Stimulated activated memory B cell treated with anti-CD40 and anti-IgM and Interleukin-4, amounts not matched to agents 10 μg/mL and 1 μg/mL and 100 μg/mL, for 72 hours (primary cell): ENCODE data around the gene LPO.
A peak's percentile ranks its signal among the peaks of the same experiment; 100 is the strongest.

Experiments used
- ATAC-seq: fragments of 150-1000 bp; cut with Tn5 transposase; 2 replicates; pipeline ENCODE4 v1.10.0; 2021
- H3K27ac Mint-ChIP-seq: one replicate; pipeline ENCODE4 v1.8.0; 2022; ENCODE audit warnings: mild to moderate bottlenecking, mixed read lengths
- H3K27me3 Mint-ChIP-seq: one replicate; pipeline ENCODE4 v1.8.0; 2022; ENCODE audit warnings: mixed read lengths
- H3K36me3 Mint-ChIP-seq: one replicate; pipeline ENCODE4 v1.8.0; 2022; ENCODE audit warnings: mixed read lengths
- H3K4me1 Mint-ChIP-seq: one replicate; pipeline ENCODE4 v1.8.0; 2022; ENCODE audit warnings: mixed read lengths
- H3K4me3 Mint-ChIP-seq: one replicate; pipeline ENCODE4 v1.8.0; 2022; ENCODE audit warnings: mild to moderate bottlenecking, moderate library complexity, mixed read lengths
- H3K9me3 Mint-ChIP-seq: one replicate; pipeline ENCODE4 v1.8.0; 2022; ENCODE audit warnings: mixed read lengths

Gene LPO

DNA sequence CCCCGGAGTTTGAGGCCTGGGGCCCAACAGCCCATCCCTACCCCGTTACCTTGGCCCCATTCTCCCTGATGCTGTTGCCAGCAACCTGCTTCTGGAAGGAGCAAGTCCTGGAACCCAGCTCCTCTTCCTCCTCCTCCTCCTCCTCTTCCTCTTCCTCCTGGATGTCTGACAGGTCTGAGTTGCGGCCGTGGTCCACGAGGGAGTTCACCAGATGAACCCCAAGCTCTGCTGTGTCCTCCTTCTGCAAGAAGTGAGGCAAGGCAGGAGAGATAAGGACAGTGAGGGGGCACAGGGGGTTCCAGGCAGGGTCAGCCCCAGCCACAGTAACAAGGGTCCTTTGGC, 71.5 kb downstream of the LPO start:
- ATAC-seq: no peak
- no peak overlapping the region for H3K27ac Mint-ChIP-seq
- no peaks in the 10 kb centered on the region for H3K36me3 Mint-ChIP-seq

DNA sequence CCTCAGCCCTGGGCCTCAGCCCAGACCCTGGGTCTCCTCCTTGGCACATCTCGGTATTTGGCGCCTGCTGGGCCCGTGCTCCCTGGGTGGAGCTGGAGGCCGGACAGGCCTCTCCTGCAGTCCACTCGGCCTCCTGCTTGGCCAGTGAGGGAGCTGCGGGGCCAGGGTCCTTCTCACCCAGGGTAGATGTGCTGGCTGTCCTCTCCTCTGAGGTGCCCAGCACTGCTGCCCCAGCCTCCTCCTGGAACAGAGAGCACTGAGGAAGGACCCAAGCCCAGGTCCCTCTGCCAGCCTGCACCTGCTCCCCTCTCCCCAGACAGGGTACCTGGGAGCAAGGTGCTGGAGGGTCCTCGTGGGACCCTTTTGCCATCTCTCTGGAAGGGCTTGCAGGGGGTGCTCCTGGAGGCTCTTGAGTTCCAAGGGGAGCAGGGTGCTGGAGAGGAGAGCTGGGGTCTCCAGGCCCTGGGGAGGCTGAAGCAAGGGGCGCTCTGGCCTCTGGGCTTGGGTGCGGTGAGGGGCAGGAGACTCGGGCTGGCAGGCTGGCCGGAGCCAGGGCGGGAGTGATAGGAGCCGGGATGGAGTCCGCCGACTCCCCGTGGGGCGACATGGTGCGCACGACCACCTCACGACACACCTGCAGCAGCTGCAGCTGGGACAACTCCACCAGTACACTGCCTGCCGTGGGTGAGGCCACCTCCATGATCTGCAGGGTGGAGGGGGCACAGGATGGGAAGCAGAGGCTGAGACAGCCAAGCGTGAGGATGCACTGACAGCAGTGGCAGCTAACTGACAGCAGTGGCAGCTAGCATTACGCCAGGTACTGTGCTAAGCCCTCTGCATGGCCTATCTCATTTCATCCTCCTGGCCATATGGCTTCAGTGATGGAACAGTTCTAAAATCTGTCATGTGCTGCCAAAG, 72.4 kb downstream of the LPO start:
- H3K4me3 Mint-ChIP-seq: no peak overlapping the region
- ATAC-seq: no peak
- no peaks in the 10 kb centered on the region for H3K36me3 Mint-ChIP-seq
- H3K27me3 Mint-ChIP-seq: no peaks in the 10 kb centered on the region
- no peaks in the 10 kb centered on the region for H3K9me3 Mint-ChIP-seq
- H3K27ac Mint-ChIP-seq: no peak overlapping the region
- H3K4me1 Mint-ChIP-seq: no peaks in the 10 kb centered on the region

More for the DNA sequence above, 71.5 kb downstream of the LPO start:
- Mint-ChIP-seq H3K27me3 (no peaks in the 10 kb centered on the region), H3K4me1 (no peaks in the 10 kb centered on the region), H3K9me3 (no peaks in the 10 kb centered on the region), H3K4me3 (no peak overlapping the region)

DNA sequence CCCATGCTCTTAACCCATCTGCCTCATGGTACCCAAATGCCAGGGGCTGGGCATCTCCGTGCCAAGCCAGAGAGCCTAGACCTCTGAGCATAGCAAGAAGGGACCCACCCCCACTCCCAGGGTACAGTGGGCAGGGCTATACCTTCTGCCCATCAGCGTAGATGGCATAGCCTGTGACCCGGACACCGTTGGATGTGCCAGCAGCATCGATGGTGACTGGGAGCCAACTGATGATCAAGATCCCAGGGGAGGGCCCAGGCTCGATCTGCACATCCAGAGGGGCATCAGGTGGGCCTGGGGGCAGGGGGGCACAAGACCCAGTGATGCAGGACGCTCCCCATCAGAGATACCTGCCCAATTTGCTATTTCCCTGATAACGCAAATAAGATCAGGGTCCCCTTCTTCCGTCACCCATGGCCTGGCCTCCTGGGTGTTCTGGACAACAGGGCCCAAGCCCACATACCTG, 73.1 kb downstream of the LPO start:
- ATAC-seq: no peak
- no peaks in the 10 kb centered on the region for H3K4me1 Mint-ChIP-seq
- H3K27ac Mint-ChIP-seq: no peak overlapping the region
- no peaks in the 10 kb centered on the region for H3K27me3 Mint-ChIP-seq
- no peaks in the 10 kb centered on the region for H3K36me3 Mint-ChIP-seq
- no peak overlapping the region for H3K4me3 Mint-ChIP-seq
- no peaks in the 10 kb centered on the region for H3K9me3 Mint-ChIP-seq

DNA sequence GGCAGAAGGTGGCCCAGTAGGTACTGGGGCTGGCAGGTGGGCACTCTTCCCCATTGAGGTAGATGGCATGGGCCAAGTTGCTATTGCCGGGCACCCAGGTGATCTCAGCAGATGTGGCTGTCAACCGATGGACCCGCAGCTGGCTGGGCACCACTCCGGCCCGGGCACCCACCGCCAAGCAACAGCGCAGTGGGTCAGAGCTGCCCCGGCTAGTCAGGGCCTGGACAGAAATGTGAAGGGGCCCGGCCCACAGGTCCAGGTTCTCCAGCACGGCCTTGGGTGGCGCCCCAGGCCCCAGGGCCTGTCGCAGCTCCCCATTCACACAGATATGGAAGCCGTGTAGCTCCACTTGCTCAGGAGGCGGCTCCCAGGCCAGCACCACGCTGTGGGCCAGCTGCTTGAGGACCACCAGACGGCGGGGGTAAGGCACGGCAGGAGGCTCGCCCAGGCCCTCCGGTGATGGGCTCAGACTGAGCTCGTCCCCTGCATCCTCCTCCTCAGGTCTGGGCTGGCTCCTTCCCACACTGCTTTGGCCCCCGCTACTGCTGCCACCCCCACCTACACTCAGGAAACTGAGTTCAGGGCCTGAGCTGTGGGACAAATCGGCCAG, 73.7 kb downstream of the LPO start:
- H3K4me3 Mint-ChIP-seq: no peak overlapping the region
- H3K27me3 Mint-ChIP-seq: no peaks in the 10 kb centered on the region
- no peaks in the 10 kb centered on the region for H3K36me3 Mint-ChIP-seq
- H3K4me1 Mint-ChIP-seq: peaks cover 2% of the 10 kb centered on the region
- H3K9me3 Mint-ChIP-seq: no peaks in the 10 kb centered on the region
- ATAC-seq: no peak
- no peak overlapping the region for H3K27ac Mint-ChIP-seq

DNA sequence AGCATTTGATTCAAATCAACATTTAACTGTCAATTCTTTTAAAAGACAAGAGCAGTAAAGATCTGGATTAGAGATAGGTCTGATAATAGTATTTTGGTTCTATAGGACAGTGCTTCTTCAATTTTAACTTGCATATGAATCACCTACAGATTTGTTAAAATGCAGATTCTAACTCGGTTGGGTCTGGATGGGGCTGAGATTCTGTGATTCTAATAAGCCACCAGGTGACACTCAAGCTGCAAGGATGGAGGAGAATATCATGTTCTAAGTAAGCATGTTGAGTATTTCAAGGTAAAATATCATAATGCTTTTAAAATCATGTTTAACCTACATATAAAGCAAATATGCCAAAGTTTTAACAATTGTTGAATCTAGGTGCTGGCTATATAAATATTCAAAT, 74.4 kb downstream of the LPO start:
- no peak overlapping the region for H3K4me3 Mint-ChIP-seq
- H3K4me1 Mint-ChIP-seq: peaks cover 9% of the 10 kb centered on the region
- no peak overlapping the region for H3K27ac Mint-ChIP-seq
- H3K9me3 Mint-ChIP-seq: no peaks in the 10 kb centered on the region
- no peaks in the 10 kb centered on the region for H3K27me3 Mint-ChIP-seq
- H3K36me3 Mint-ChIP-seq: no peaks in the 10 kb centered on the region
- ATAC-seq: no peak

DNA sequence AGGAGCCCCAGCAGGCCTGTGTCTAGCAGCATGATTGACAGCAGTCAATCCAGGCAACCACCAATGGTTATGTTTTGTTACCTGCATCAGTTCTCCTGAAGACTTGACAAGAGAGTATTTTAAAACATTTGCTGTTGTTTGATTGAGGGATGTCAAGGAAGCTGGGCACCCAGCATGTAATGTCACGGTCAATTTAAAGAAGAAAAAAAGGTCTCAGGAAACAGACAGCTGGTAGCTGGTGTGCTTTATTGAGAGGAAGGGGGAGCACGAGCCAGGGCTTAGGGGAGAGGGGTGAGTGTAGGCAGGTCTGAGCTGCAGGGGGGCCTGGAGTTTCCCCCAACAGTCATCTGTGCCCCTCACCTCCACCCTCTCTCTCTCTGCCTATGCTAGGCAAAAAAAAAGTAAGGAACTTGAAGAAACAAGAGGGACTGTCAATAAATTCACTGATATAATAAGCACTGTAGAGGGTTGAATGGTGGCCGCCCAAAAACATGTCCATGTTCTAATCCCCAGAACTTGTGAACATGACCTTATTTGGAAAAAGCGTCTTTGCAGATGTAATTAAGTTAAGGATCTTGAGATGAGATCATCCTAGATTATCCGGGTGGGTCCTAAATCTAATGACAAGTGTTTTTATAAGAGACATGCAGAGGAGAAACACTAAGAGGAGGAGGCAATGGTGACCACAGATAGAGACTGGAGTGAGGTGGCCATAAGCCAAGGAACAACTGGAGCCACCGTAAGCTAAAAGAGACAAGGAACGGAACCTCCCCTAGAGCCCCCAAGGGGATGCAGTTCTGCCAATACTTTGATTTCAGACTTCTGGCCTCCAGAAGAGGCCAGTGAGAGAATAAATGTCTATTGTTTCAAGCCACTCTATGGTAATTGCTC, 75.7 kb downstream of the LPO start:
- Mint-ChIP-seq H3K27me3 (no peaks in the 10 kb centered on the region), H3K4me3 (no peak overlapping the region), H3K36me3 (no peaks in the 10 kb centered on the region), H3K4me1 (peaks cover 10% of the 10 kb centered on the region), H3K27ac (peak overlapping the region; percentile 18), H3K9me3 (no peaks in the 10 kb centered on the region)
- ATAC-seq: no peak

DNA sequence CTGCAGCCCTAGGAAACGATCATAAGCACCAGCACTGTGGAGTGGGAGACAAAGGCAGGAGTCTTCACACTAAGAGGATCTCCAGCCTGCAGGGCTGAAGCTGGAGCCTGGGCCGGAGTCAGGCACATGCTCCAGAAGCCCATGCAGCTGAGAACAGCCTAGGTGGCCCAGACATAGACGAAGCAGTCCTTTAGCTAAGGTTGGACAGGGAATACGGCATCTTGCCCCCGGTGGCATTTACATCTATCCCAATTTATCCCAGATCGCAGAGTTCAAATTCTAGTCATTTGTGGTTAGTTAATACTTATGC, 76.3 kb downstream of the LPO start:
- Mint-ChIP-seq H3K27ac (peak overlapping the region; percentile 18), H3K36me3 (no peaks in the 10 kb centered on the region), H3K4me3 (no peak overlapping the region), H3K9me3 (no peaks in the 10 kb centered on the region), H3K4me1 (peaks cover 10% of the 10 kb centered on the region), H3K27me3 (no peaks in the 10 kb centered on the region)
- ATAC-seq: no peak

DNA sequence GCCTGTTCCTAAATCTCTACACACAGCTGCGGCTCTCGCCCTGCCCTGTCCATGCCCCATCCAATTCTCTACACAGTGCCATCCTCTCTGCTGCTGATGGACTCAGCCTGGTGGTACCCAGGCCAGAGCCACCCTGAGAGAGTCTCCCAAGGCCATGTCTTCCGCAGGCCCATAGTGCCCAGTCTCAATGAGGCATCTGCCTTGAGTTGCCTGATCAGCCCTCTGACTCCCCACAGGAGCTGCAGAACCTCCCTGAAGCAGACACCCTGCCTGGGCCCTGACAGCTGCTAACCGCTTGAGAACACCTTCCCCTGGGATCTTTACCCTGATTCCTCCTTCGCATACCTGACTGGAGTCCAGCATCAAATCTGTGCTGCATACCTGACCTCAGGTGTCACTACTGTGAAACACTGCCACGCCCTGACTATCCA, 76.9 kb downstream of the LPO start:
- Mint-ChIP-seq H3K4me1 (peaks cover 10% of the 10 kb centered on the region), H3K9me3 (no peaks in the 10 kb centered on the region), H3K36me3 (no peaks in the 10 kb centered on the region), H3K4me3 (no peak overlapping the region), H3K27me3 (no peaks in the 10 kb centered on the region), H3K27ac (no peak overlapping the region)
- no peak for ATAC-seq

DNA sequence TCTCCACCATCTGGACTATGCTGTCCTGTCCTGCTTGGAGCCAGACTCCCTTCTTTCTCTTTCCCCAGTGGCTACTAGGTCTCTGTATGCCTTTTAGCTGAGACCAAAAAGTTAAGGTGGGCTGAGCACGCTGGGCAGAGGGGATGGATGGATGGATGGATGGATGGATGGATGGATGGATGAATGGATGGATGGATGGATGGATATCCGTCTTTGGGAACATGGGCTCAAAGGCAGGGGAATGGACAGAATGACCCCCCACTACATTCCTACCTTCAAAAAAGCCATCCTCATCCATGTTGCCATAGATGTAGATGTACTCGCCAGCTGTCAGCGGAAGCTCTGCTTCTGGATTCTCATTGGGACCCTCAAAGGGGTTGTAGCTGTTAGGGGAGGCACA, 77.4 kb downstream of the LPO start:
- H3K36me3 Mint-ChIP-seq: no peaks in the 10 kb centered on the region
- peaks cover 10% of the 10 kb centered on the region for H3K4me1 Mint-ChIP-seq
- ATAC-seq: no peak
- H3K27ac Mint-ChIP-seq: no peak overlapping the region
- H3K9me3 Mint-ChIP-seq: no peaks in the 10 kb centered on the region
- H3K27me3 Mint-ChIP-seq: no peaks in the 10 kb centered on the region
- H3K4me3 Mint-ChIP-seq: no peak overlapping the region

DNA sequence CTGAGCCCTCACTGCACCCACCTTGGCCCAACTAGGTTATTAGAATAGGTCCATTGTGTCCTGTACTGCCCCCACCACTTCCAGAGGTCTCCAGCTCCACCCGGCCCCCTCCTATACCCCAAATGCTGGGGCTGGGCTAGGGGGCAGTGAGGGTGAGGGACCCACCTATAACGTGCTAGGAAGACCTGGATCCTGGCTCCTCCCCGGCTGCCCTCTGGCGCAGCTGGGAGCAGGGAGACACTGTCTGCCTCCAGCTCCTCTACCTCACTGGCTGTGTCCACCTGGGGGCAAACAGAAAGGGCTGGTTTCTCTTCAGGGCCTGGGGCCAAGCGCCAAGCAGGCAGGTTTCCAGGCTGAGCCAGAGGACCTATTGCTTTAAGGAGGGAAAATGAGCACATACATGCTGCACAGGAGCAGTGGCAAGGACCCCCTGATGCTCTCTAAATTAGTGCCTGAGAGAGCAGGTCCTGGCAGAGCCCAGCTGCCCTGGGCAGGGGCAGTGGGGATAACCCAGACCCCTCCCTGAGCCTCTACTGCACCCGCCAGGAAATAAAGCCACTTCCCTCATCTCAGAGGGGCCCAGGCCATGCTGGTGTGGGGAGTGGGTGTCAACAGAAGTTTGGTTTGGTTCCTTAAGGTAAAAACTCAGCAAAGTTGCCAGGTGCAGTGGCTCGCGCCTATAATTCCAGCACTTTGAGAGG, 78.0 kb downstream of the LPO start:
- peaks cover 10% of the 10 kb centered on the region for H3K4me1 Mint-ChIP-seq
- no peak overlapping the region for H3K4me3 Mint-ChIP-seq
- H3K36me3 Mint-ChIP-seq: no peaks in the 10 kb centered on the region
- H3K27ac Mint-ChIP-seq: peak overlapping the region; percentile 75
- no peaks in the 10 kb centered on the region for H3K9me3 Mint-ChIP-seq
- no peaks in the 10 kb centered on the region for H3K27me3 Mint-ChIP-seq
- no peak for ATAC-seq

DNA sequence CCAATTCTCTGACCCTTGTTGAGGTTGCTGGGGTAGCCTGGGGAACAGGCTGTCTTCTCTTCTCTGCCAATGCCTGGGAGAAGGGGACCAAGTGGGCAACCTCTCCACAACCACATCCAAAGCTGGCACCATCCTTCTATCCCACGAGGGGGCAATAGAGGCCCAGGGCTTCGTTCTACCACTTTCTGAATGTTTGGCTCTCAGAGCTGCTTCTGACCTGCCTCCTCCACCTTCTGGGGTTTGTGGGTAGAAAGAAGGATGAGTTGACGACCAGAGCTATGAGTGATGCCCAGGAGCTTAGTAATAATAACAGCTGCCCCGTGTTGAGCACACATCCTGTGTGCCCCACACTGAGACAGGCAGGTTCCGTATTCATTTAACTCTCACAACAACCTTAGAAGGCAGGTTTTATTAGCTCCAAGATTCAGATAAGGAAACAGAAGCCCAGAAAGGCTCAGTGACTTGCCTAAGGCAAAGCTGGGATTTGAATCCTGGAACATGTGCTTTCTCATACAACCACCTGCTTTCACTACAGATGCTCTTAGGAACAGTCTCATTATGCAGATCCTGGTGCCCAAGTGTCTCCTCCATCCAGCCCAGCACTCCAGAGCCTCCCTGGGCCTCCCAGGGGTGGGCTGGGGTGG, 79.2 kb downstream of the LPO start:
- H3K4me3 Mint-ChIP-seq: no peak overlapping the region
- ATAC-seq: peak; percentile 96

DNA sequence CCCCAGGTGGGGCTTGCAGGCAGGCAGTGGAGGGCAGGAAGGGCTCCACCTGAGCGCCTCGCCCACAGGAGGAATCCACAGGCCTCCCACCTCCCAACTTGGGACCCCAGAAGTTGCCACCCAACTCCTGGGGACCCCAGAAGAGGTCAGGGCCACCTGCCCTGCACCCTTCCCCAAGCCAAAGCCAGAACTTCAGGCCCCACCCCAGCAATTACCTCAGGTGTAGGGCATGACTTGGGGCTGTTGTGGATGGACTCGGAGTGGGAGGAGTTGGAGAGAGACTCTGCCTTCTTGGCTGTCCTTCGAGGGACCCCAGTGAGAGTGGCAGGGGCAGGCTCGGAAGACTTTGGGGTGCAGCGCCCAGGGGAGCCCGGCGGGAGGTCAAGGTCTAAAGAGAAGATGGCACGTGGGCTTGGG, 79.7 kb downstream of the LPO start:
- H3K27ac Mint-ChIP-seq: peak overlapping the region; percentile 75
- no peaks in the 10 kb centered on the region for H3K36me3 Mint-ChIP-seq
- no peak overlapping the region for H3K4me3 Mint-ChIP-seq
- ATAC-seq: no peak
- H3K9me3 Mint-ChIP-seq: no peaks in the 10 kb centered on the region
- no peaks in the 10 kb centered on the region for H3K27me3 Mint-ChIP-seq
- peaks cover 10% of the 10 kb centered on the region for H3K4me1 Mint-ChIP-seq

More for the DNA sequence above, 79.2 kb downstream of the LPO start:
- Mint-ChIP-seq H3K4me1 (peaks cover 10% of the 10 kb centered on the region), H3K9me3 (no peaks in the 10 kb centered on the region), H3K36me3 (no peaks in the 10 kb centered on the region), H3K27ac (peak overlapping the region; percentile 75), H3K27me3 (no peaks in the 10 kb centered on the region)
